ENCODE results near the gene C1QTNF7. TPM values are rescaled to one million over a fixed set of nuclear protein-coding genes. Genes with fewer than 3 reads are reported as not detected.
A peak's percentile ranks its signal among the peaks of the same experiment; 100 is the strongest.

The C1QTNF7 gene
- total RNA-seq, 4 donors from 2014 or later, result 3.7 to 8.4 (median 3.7) TPM; not detected in 1

DNA sequence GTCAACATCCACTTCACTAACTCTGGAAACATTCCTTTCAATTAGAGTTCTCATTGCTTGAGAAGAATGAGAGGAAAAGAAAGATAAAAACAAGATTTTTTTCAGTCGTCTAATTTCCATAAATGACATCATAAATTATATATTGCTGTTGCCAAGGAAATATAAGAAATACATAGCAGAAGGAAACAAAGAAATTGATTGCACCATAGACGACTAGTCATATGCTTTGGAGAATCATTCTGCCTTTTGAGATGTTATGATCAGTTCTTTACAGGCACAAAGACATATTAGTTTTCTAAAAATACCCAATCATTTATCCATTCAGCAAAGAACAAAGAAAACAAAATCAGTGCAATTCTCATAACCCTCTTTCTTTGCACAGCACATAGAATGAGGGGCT, 672 bp upstream of the C1QTNF7 start:
- peaks cover 0 to 21% (median 5%) of the 10 kb centered on the region in 4 donors for H3K4me1 ChIP-seq
- TF ChIP-seq, protein P1, sequence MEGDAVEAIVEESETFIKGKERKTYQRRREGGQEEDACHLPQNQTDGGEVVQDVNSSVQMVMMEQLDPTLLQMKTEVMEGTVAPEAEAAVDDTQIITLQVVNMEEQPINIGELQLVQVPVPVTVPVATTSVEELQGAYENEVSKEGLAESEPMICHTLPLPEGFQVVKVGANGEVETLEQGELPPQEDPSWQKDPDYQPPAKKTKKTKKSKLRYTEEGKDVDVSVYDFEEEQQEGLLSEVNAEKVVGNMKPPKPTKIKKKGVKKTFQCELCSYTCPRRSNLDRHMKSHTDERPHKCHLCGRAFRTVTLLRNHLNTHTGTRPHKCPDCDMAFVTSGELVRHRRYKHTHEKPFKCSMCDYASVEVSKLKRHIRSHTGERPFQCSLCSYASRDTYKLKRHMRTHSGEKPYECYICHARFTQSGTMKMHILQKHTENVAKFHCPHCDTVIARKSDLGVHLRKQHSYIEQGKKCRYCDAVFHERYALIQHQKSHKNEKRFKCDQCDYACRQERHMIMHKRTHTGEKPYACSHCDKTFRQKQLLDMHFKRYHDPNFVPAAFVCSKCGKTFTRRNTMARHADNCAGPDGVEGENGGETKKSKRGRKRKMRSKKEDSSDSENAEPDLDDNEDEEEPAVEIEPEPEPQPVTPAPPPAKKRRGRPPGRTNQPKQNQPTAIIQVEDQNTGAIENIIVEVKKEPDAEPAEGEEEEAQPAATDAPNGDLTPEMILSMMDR (IDR thresholded peaks at IDR 0.05), result no peak
- TF ChIP-seq POLR2AphosphoS5 (IDR thresholded peaks at IDR 0.05) (no peak), POLR2A (IDR thresholded peaks at IDR 0.05) (no peak), EP300 (IDR thresholded peaks at IDR 0.05; ENCODE audit: low read depth) (no peak)
- WGBS, 2 donors (ENCODE audit: low coverage in 1 of 2), result 36 to 63% methylated on average over 2 of the region's 2 CpGs
- intact Hi-C loops (cut with DNase I; ENCODE audit: low total_unique reads) (no loop called here), in situ Hi-C loops (cut with MboI; ENCODE audit: low pct_ligation_motif_present in 1 of 4, low pct_unique_long_range_greater_than_20kb in 1 of 4, low sequenced_read_pairs in 3 of 4) (no loop called here)
- H3K27me3 ChIP-seq, result no peaks in the 10 kb centered on the region
- DNase-seq, result no peak
- H3K27ac ChIP-seq, result peak overlapping the region; percentile 51 to 79 (median 66)
- no peaks in the 10 kb centered on the region for H3K9me3 ChIP-seq
- H3K4me3 ChIP-seq, result no peak overlapping the region
- no peaks in the 10 kb centered on the region for H3K36me3 ChIP-seq

DNA sequence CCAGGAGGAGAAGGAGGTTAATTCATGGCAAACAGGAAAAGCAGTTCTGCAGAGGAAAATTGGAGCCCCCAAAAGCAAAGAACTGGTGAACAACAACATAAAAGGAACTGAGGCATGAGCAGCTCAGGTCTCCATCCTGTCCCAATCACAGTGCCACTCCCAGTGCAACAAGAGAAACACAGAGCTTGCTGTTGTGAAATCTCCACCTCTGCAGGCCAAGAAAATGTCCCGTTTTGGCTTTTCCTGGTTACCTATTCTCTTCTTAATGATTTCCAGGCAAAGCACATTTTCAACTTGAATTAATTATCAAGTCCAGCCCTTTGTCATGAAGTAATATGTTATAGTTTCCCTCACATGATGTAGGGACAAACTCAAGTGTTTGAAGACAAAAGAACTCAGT, 778 bp downstream of the C1QTNF7 start:
- intact Hi-C loops (cut with DNase I; ENCODE audit: low total_unique reads) (no loop called here), in situ Hi-C loops (cut with MboI; ENCODE audit: low pct_ligation_motif_present in 1 of 4, low pct_unique_long_range_greater_than_20kb in 1 of 4, low sequenced_read_pairs in 3 of 4) (no loop called here)
- peak; percentile 10 for DNase-seq
- WGBS, 2 donors (ENCODE audit: low coverage in 1 of 2), result 66 to 71% methylated on average over 1 of the region's 1 CpG
- Histone ChIP-seq H3K27me3 (no peaks in the 10 kb centered on the region), H3K4me3 (peak overlapping the region in 1 of 4 donors; percentile 6), H3K27ac (peak overlapping the region; percentile 51 to 79 (median 66)), H3K9me3 (no peaks in the 10 kb centered on the region), H3K36me3 (no peaks in the 10 kb centered on the region), H3K4me1 (peaks cover 0 to 21% (median 5%) of the 10 kb centered on the region in 4 donors)
- TF ChIP-seq POLR2AphosphoS5 (IDR thresholded peaks at IDR 0.05) (peak in 2 of 3 donors; percentile 30 to 59), EP300 (IDR thresholded peaks at IDR 0.05; ENCODE audit: low read depth) (no peak)

DNA sequence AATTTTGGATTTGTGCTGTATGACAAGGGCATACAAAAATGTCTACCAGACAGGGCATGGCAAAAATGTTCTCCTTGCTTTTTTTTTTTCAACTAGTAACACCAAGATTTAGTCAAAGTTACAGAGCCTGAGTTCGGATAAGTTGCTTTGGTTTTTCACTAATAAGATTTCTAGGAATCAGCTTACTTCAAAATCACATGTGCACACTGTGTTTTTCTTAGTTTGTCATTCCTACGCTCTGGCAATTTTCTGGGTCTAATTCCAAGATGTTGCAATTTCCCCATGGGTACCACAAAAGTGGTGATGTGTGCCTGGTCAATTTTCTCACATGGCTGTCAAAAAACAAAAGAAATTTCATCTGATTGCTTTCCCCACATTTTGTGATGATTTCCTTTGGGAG, 6.3 kb downstream of the C1QTNF7 start:
- DNase-seq, result no peak
- Histone ChIP-seq H3K4me3 (no peak overlapping the region), H3K9me3 (no peaks in the 10 kb centered on the region), H3K4me1 (peaks cover 0 to 4% (median 2%) of the 10 kb centered on the region in 4 donors), H3K27me3 (no peaks in the 10 kb centered on the region), H3K27ac (no peak overlapping the region), H3K36me3 (no peaks in the 10 kb centered on the region)
- in situ Hi-C loops (cut with MboI; ENCODE audit: low pct_ligation_motif_present in 1 of 4, low pct_unique_long_range_greater_than_20kb in 1 of 4, low sequenced_read_pairs in 3 of 4) (no loop called here), intact Hi-C loops (cut with DNase I; ENCODE audit: low total_unique reads) (no loop called here)
- 78 to 88% methylated on average over 2 of the region's 2 CpGs for WGBS, 2 donors (ENCODE audit: low coverage in 1 of 2)
- TF ChIP-seq EP300 (IDR thresholded peaks at IDR 0.05; ENCODE audit: low read depth) (no peak), POLR2AphosphoS5 (IDR thresholded peaks at IDR 0.05) (no peak), POLR2A (IDR thresholded peaks at IDR 0.05) (no peak)
- TF ChIP-seq, protein P1 (IDR thresholded peaks at IDR 0.05), result no peak

DNA sequence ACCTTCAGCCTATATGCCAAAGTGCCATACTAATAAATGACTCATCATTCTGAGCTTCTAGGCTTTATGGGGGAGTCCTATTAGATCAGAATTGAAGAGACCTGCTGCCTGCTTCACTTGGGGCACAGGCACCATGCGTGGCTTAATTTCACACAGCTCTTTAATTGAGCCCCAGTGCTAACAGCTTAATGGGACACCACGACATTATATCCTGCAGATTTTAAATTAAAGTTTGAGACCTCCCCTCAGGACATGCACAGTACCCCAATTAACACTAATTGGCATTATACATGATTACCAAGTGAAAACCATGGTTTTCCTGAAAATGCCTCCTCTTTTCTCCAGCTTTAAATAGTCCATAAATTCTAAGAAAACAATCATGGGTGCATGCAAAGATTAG, 6.8 kb downstream of the C1QTNF7 start:
- no peak for DNase-seq
- H3K27me3 ChIP-seq, result no peaks in the 10 kb centered on the region
- 82 to 85% methylated on average over 2 of the region's 2 CpGs for WGBS, 2 donors (ENCODE audit: low coverage in 1 of 2)
- H3K4me1 ChIP-seq, result peaks cover 0 to 4% (median 2%) of the 10 kb centered on the region in 4 donors
- no peak overlapping the region for H3K4me3 ChIP-seq
- TF ChIP-seq POLR2A (IDR thresholded peaks at IDR 0.05), result no peak
- TF ChIP-seq POLR2AphosphoS5 (IDR thresholded peaks at IDR 0.05), result no peak
- no peak for TF ChIP-seq EP300 (IDR thresholded peaks at IDR 0.05; ENCODE audit: low read depth)
- TF ChIP-seq, protein P1 (IDR thresholded peaks at IDR 0.05), result no peak
- no peak overlapping the region for H3K27ac ChIP-seq
- no peaks in the 10 kb centered on the region for H3K36me3 ChIP-seq
- H3K9me3 ChIP-seq, result no peaks in the 10 kb centered on the region
- intact Hi-C loops (cut with DNase I; ENCODE audit: low total_unique reads), result no loop called here
- in situ Hi-C loops (cut with MboI; ENCODE audit: low pct_ligation_motif_present in 1 of 4, low pct_unique_long_range_greater_than_20kb in 1 of 4, low sequenced_read_pairs in 3 of 4), result no loop called here

DNA sequence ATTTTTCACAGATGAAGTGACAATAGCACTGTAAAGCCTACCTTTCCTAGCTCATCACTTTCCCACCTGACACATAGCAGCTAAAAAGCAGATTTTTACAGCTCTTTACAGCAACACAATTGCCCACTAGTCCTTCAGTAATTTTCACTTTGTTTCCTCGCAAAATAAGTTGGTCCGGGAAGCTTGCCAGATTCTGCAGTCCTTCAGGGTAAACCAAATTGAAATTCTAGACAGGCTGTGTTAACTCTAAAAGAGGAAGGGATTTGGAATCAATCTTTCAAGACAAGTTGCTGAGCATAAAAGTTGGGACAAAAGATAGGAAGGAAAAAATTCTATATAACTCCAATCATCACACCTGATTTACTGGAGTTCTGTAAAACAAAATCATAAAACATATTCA, 8.7 kb downstream of the C1QTNF7 start:
- TF ChIP-seq POLR2AphosphoS5 (IDR thresholded peaks at IDR 0.05), result no peak
- TF ChIP-seq EP300 (IDR thresholded peaks at IDR 0.05; ENCODE audit: low read depth), result no peak
- no peak for TF ChIP-seq POLR2A (IDR thresholded peaks at IDR 0.05)
- TF ChIP-seq, protein P1 (IDR thresholded peaks at IDR 0.05), result no peak
- no peak for DNase-seq
- Histone ChIP-seq H3K9me3 (no peaks in the 10 kb centered on the region), H3K36me3 (no peaks in the 10 kb centered on the region), H3K27ac (no peak overlapping the region), H3K27me3 (no peaks in the 10 kb centered on the region), H3K4me3 (no peak overlapping the region), H3K4me1 (peaks cover 0 to 4% (median 2%) of the 10 kb centered on the region in 4 donors)
- 8% methylated on average over 2 of the region's 2 CpGs; no CpG with 5 or more reads in 1 of the 2 donors for WGBS, 2 donors (ENCODE audit: low coverage in 1 of 2)
- intact Hi-C loops (cut with DNase I; ENCODE audit: low total_unique reads) (no loop called here), in situ Hi-C loops (cut with MboI; ENCODE audit: low pct_ligation_motif_present in 1 of 4, low pct_unique_long_range_greater_than_20kb in 1 of 4, low sequenced_read_pairs in 3 of 4) (no loop called here)
